ENCODE results near the gene TPK1.

DNA sequence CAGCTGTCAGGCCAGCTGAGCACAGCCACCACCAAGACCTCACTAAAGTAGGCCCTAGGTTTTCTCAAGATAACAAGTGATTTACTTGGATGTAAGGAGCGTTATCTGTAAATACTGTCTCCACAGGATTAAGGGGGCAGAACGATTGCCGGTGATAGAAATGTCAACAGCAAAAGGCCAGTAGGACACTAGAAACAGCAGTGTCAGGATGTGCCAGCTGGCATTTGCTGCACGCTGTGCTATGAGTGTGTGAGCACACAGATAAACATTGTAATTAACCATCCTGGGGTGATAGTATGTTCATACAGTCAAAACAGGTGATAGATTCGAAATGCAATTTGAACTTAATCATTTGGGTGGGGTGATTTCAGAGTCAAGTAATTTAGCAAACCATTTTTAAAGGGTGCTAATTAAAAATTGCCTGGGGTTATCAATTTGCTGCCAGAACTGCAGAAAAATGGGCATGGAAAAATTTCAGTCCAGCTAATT is 396.1 kb downstream of the TPK1 start:
- TF ChIP-seq, protein P1, sequence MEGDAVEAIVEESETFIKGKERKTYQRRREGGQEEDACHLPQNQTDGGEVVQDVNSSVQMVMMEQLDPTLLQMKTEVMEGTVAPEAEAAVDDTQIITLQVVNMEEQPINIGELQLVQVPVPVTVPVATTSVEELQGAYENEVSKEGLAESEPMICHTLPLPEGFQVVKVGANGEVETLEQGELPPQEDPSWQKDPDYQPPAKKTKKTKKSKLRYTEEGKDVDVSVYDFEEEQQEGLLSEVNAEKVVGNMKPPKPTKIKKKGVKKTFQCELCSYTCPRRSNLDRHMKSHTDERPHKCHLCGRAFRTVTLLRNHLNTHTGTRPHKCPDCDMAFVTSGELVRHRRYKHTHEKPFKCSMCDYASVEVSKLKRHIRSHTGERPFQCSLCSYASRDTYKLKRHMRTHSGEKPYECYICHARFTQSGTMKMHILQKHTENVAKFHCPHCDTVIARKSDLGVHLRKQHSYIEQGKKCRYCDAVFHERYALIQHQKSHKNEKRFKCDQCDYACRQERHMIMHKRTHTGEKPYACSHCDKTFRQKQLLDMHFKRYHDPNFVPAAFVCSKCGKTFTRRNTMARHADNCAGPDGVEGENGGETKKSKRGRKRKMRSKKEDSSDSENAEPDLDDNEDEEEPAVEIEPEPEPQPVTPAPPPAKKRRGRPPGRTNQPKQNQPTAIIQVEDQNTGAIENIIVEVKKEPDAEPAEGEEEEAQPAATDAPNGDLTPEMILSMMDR (IDR thresholded peaks at IDR 0.05; ENCODE audit: low read length) = no peak
- TF ChIP-seq EZH2 (IDR thresholded peaks at IDR 0.05; ENCODE audit: borderline replicate concordance, low read length) = no peak

Measured in OCI-LY1 (cell line).